HepG2 (cell line): ENCODE measurements around the gene DNASE1L2.

Experiments
- TCF12 ChIP-seq, 2 experiments: fragments of 450-650 bp in 1 of 2; sonication (generic) in 1 of 2; formaldehyde crosslinking in 1 of 2; IDR thresholded peaks; 2 replicates each; pipeline versions ENCODE4 v1.6.1 to v1.8.0; 2017 to 2022; ENCODE audit warnings: antibody characterized with exemption in 1 of 2, mild to moderate bottlenecking in 1 of 2, missing genetic modification reagents in 1 of 2, moderate library complexity in 1 of 2
- ZNF788 ChIP-seq: sonication (generic); formaldehyde crosslinking; IDR thresholded peaks from 2 replicates; pipeline ENCODE4 v1.5.0; 2020; ENCODE audit warnings: mild to moderate bottlenecking, missing genetic modification reagents, borderline replicate concordance
- TF ChIP-seq, protein P1 (sequence below): sonication (generic); formaldehyde crosslinking; IDR thresholded peaks from 2 replicates; pipeline ENCODE4 v1.4.0; 2020; ENCODE audit warnings: missing genetic modification reagents

DNA sequence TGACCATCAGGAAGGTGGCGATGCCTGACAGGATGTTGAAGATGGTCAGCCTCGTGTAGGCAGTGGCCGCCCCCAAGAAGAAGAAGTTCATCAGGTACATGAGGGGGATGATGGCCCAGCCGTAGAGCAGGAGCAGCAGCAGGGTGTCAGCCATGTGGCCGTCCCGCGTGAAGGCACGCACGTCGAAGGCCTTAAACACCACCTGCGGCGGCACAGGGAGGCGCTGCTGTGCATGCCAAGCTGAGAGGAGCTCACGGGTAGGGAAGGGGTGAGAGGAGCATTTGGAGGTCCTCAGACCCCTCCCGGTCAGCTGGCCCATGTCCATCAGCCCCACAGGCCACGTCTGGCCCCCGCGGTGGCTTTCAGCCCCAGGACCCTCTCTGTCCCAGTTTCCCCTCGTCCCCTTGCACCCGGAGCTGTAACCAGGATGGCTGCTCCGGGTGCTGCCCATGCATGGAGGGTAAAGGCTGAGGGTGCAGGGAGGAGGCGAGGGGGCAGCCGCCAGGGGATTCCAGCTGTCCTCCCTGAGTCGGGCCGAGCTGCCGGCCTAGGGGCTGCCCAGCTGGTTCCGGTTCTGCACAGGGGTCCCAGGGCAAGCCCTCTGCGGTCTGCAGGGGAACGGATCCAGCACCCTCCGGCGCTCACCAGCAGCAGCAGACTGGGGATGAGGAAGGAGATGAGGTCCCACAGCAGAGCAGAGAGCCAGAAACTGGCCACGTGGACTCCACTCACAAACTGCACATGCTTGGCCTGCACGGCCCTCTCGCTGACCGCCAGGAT lies 48.7 kb downstream of the DNASE1L2 start:
- TF ChIP-seq TCF12 (IDR thresholded peaks at IDR 0.05) (no peak), TCF12 (CRISPR knock-in tag; IDR thresholded peaks at IDR 0.05) (no peak), ZNF788 (CRISPR knock-in tag) (no peak)
- TF ChIP-seq, protein P1, sequence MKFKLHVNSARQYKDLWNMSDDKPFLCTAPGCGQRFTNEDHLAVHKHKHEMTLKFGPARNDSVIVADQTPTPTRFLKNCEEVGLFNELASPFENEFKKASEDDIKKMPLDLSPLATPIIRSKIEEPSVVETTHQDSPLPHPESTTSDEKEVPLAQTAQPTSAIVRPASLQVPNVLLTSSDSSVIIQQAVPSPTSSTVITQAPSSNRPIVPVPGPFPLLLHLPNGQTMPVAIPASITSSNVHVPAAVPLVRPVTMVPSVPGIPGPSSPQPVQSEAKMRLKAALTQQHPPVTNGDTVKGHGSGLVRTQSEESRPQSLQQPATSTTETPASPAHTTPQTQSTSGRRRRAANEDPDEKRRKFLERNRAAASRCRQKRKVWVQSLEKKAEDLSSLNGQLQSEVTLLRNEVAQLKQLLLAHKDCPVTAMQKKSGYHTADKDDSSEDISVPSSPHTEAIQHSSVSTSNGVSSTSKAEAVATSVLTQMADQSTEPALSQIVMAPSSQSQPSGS: no peak
